ENCODE measurements around the gene PARD3. TPM values are rescaled to one million over a fixed set of nuclear protein-coding genes. Genes with fewer than 3 reads are reported as not detected.

PARD3 gene
- polyA plus RNA-seq, 3 donors, result 0.51 TPM; not detected in 2

GRCh38 chr10:34679177-34679576 is 135.9 kb downstream of the PARD3 start:
- no peaks in the 10 kb centered on the region for H3K9me3 ChIP-seq (replicated peaks in 1 of 2; ENCODE audit: control insufficient read depth in 1 of 2, insufficient read depth in 1 of 2, low read length in 2 of 2)
- H3K4me3 ChIP-seq (replicated peaks in 1 of 3; ENCODE audit: low read depth in 2 of 3, low read length in 3 of 3), result no peak overlapping the region
- H4K20me1 ChIP-seq (ENCODE audit: insufficient read depth, low read length), result no peaks in the 10 kb centered on the region
- H3K4me2 ChIP-seq (replicated peaks; ENCODE audit: extremely low read depth, low read length, poor library complexity, severe bottlenecking), result no peak overlapping the region
- H3K79me2 ChIP-seq (ENCODE audit: insufficient read depth, low read length), result no peaks in the 10 kb centered on the region
- H3K4me1 Mint-ChIP-seq, result no peaks in the 10 kb centered on the region
- no peaks in the 10 kb centered on the region for H3K9me3 Mint-ChIP-seq
- DNase-seq, result no peak
- no peak overlapping the region for H3K27ac ChIP-seq (ENCODE audit: low read depth in 1 of 2, low read length in 2 of 2)
- H3K27me3 ChIP-seq (ENCODE audit: control insufficient read depth in 2 of 2, insufficient read depth in 2 of 2, low read length in 2 of 2), result no peaks in the 10 kb centered on the region
- no peak overlapping the region for H3K4me3 Mint-ChIP-seq
- no peaks in the 10 kb centered on the region for H3K36me3 Mint-ChIP-seq
- 100% methylated on average over 1 of the region's 8 CpGs for WGBS (ENCODE audit: insufficient coverage)
- intact Hi-C loops (cut with micrococcal nuclease), result no loop called here
- no peak overlapping the region for H3K27ac Mint-ChIP-seq
- peaks cover 3 to 8% (median 3%) of the 10 kb centered on the region in 3 donors for H3K27me3 Mint-ChIP-seq (ENCODE audit: low read depth in 3 of 3)
- no peaks in the 10 kb centered on the region for H3K4me1 ChIP-seq (ENCODE audit: control insufficient read depth in 1 of 2, insufficient read depth in 2 of 2, low read length in 2 of 2)
- no peaks in the 10 kb centered on the region for H3K36me3 ChIP-seq (replicated peaks in 1 of 2; ENCODE audit: control insufficient read depth in 1 of 2, insufficient read depth in 2 of 2, low read length in 2 of 2)
- TF ChIP-seq, protein P1, sequence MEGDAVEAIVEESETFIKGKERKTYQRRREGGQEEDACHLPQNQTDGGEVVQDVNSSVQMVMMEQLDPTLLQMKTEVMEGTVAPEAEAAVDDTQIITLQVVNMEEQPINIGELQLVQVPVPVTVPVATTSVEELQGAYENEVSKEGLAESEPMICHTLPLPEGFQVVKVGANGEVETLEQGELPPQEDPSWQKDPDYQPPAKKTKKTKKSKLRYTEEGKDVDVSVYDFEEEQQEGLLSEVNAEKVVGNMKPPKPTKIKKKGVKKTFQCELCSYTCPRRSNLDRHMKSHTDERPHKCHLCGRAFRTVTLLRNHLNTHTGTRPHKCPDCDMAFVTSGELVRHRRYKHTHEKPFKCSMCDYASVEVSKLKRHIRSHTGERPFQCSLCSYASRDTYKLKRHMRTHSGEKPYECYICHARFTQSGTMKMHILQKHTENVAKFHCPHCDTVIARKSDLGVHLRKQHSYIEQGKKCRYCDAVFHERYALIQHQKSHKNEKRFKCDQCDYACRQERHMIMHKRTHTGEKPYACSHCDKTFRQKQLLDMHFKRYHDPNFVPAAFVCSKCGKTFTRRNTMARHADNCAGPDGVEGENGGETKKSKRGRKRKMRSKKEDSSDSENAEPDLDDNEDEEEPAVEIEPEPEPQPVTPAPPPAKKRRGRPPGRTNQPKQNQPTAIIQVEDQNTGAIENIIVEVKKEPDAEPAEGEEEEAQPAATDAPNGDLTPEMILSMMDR (IDR thresholded peaks at IDR 0.05), result no peak
- H3K9ac ChIP-seq (ENCODE audit: insufficient read depth, low read length, poor library complexity, severe bottlenecking), result no peak overlapping the region
- no peak overlapping the region for H2AFZ ChIP-seq (ENCODE audit: insufficient read depth, low read depth, low read length, poor library complexity, severe bottlenecking)

DNA sequence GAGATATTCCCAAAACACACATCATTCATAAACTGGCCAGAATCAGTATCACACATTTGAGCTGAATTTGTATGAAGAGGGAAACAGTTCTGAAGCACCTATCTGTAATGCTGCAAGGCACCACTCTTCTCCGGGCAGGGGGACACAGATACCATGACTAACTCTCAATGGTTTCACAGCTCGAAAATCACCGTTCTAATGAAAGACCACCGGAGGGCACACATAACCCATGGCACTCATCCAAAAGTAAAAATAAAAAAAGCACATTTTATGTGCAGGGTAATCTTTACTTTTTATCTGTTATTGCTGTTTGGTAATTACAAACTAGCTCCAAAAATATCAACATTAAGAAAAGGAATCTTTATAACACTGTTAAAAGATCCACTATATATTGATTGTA is 137.5 kb downstream of the PARD3 start:
- DNase-seq, result no peak
- Mint-ChIP-seq H3K36me3 (no peaks in the 10 kb centered on the region), H3K27me3 (ENCODE audit: low read depth in 3 of 3) (peaks cover 2 to 11% (median 4%) of the 10 kb centered on the region in 3 donors), H3K4me1 (no peaks in the 10 kb centered on the region), H3K4me3 (no peak overlapping the region), H3K27ac (peak overlapping the region in 1 of 7 donors; percentile 60), H3K9me3 (no peaks in the 10 kb centered on the region)
- H3K4me3 ChIP-seq (replicated peaks in 1 of 3; ENCODE audit: low read depth in 2 of 3, low read length in 3 of 3), result no peak overlapping the region
- H2AFZ ChIP-seq (ENCODE audit: insufficient read depth, low read depth, low read length, poor library complexity, severe bottlenecking), result no peak overlapping the region
- no peak overlapping the region for H3K27ac ChIP-seq (ENCODE audit: low read depth in 1 of 2, low read length in 2 of 2)
- WGBS (ENCODE audit: insufficient coverage), result no CpG with 5 or more reads among the region's 4 CpGs
- no peaks in the 10 kb centered on the region for H3K4me1 ChIP-seq (ENCODE audit: control insufficient read depth in 1 of 2, insufficient read depth in 2 of 2, low read length in 2 of 2)
- intact Hi-C loops (cut with micrococcal nuclease), result no loop called here
- TF ChIP-seq, protein P1 (IDR thresholded peaks at IDR 0.05), result no peak
- no peak overlapping the region for H3K4me2 ChIP-seq (replicated peaks; ENCODE audit: extremely low read depth, low read length, poor library complexity, severe bottlenecking)
- no peaks in the 10 kb centered on the region for H4K20me1 ChIP-seq (ENCODE audit: insufficient read depth, low read length)
- H3K9ac ChIP-seq (ENCODE audit: insufficient read depth, low read length, poor library complexity, severe bottlenecking), result no peak overlapping the region
- no peaks in the 10 kb centered on the region for H3K36me3 ChIP-seq (replicated peaks in 1 of 2; ENCODE audit: control insufficient read depth in 1 of 2, insufficient read depth in 2 of 2, low read length in 2 of 2)
- no peaks in the 10 kb centered on the region for H3K79me2 ChIP-seq (ENCODE audit: insufficient read depth, low read length)
- no peaks in the 10 kb centered on the region for H3K9me3 ChIP-seq (replicated peaks in 1 of 2; ENCODE audit: control insufficient read depth in 1 of 2, insufficient read depth in 1 of 2, low read length in 2 of 2)
- H3K27me3 ChIP-seq (ENCODE audit: control insufficient read depth in 2 of 2, insufficient read depth in 2 of 2, low read length in 2 of 2), result no peaks in the 10 kb centered on the region

All from CD14-positive monocyte (primary cell).